Activated CD4-positive, CD25-positive, alpha-beta regulatory T cell treated with anti-CD3 and anti-CD28 coated beads, Interleukin-2, amount 50 U/mL, for 72 hours (primary cell): ENCODE data around the gene PSEN2.
A peak's percentile ranks its signal among the peaks of the same experiment; 100 is the strongest.
"Not testable (repeated sequence)": the region's sequence is repeated elsewhere in the genome, so short reads cannot be mapped to it uniquely, and the experiment has no call there.

ENCODE experiments used
- DNase-seq: peaks from one replicate; pipeline ENCODE4 v3.0.0; 2021

PSEN2 gene

DNA sequence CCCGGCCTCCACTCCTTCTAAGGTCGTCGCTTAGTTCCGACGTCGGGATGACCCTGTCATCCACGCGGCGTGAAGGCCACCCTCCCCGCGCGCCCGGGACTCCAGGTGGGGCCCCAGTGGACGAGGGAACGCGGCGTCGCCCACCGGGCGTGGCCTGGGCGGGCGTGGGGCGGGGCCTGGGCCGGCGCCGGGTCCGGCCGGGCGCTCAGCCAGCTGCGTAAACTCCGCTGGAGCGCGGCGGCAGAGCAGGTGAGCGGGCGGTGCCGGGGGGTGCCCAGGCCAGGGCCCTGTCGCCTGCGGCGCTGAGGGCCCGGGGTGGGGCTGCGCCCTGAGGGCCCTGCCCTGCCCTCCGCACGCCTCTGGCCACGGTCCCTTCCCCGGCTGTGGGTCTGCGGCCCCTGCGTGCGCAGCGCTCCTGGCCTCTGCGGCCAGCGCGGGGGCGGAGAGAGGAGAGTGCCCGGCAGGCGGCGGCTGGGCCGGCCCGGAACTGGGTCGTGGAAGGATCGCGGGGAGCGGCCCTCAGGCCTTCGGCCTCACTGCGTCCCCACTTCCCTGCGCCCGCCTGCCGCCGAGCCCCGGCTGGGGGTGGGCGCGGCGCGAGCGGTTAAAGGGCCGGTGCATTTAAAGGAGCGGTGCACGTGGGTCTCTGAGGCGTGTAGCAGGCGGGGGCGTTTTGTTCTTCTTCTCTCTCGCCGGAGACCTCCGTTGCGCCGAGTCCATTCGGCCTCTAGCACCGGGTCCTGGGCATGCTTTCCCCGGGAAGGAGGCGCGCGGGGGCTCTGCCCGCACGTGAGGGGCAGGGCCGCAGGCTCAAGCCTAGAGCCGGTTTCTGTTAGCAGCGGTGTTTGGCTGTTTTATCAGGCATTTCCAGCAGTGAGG lies at the start of gene PSEN2:
Gene PSEN2 (plus strand): TSS at position 216 of the 879 bp plus-strand sequence. CDS start 11,292 bp downstream, outside the sequence.
- DNase-seq, result peak; percentile 79

DNA sequence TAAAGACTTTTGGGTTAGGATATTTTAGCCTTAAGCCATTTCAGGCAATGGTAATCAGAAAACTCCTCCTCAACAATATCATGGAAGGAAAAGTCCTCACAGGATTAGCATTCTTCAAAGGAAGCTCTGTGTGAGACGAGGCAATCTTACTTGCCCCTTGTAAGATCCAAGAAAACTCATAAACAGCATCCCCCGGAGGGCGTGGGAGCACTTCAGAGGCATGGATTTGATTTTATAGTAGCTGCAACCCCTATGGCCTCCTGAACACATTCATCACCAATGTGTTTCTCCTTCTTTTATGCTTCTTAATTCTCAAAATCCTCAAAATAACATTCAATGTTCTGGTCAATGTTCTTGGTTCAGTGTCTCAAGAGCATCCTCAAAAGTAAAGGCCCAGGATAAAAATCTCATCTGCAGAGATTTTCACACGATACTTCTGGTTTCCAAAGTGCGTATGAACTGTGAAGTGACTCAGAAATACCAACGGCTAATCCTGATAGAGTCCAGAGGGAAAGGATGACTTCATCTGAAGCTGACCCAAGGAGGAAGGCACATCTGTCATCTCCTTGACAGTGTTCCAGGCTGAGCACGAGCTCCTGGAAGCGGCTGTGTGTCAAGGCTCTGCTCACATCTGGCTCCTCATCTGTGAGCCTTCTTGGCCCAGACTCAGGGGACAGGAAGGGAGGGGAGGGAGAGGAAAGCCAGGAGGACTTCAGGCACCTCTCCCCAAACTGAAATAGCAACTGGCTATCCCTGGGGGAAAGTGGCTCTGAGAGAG lies 49.3 kb upstream of the PSEN2 start:
- no peak for DNase-seq

DNA sequence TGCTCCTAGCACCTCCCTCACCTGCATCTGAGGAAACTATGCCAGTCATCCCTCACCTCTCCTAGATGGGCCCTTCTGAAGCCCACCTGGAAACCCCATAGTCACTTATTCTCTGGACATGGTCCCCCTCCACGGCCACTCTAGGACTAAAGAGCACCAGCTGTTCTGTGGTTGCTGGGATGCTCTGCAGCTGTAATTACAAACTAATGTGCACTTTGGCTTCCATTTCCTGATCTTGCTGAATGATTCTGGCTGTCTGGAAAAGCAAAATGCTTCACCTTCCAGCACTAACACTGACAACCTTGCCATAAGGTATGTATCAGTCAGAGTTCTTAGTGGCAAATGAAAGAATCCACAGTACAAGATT lies 48.7 kb upstream of the PSEN2 start:
- no peak for DNase-seq

DNA sequence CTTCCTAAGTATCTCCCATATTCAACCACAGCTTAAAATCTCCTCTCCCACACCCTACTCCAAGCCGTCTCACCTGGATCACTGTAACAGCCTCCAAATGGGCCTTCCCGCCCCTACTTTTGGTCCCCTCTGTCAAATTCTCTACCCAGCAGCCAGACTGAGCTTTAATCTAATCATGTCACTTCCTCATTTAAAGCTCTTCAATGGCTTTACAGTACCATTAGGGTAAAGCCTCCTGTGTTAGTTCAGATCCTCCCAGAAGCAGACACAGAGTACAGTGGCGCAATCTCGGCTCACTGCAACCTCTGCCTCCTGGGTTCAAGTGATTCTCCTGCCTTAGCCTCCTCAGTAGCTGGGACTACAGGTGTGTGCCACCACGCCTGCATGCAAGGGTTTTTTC lies 46.8 kb upstream of the PSEN2 start:
- DNase-seq, result no peak

DNA sequence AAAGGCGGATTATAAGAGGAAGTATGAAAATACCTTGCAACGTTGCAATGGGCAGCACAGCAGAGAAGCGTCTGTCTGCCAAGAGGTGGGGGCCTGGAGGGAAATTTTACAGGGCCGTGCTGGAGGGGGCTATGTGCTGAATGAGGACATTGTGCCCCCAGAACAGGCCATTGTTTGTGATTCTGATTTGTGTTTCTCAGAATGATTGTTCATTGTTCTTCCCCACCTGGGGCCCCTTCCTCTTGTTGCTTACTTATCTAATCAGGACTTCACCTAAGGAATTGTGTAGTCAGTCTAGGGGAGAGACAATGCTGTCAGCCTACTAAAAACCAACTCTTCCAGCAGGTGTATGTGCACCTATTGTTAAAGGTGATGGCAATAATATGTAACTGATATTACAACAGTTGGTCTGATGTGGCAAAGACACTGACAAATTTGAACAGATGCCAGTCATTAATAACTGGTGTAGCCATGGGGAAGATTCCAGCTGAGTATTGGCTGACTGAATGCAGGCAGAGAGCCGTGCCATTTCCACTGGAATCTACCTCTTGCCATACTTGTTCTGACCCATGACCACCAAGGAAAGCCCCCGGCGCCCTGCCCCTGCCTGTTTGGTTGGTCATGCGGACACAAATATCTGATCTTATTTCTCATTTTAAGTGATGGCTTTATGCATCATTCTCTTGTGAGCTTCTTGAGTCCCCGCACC lies 45.2 kb upstream of the PSEN2 start:
- DNase-seq, result no peak

DNA sequence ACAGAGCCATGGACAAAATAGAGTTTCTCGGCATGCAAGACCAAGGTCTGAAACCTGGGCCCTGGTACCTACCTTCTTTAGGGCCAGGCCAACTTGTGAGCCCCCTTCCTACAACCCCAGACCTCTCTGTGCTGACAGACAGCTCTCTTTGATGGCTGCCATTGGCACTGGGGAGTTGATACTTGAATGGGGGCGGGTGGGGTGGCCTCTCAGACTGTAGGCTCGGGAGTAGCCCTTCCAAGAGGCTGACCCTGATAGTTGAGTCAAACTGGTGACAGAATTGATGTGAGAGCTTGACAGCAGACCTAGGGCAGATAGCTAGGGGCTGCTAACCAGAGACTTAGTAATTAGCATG lies 44.7 kb upstream of the PSEN2 start:
- DNase-seq, result no peak

DNA sequence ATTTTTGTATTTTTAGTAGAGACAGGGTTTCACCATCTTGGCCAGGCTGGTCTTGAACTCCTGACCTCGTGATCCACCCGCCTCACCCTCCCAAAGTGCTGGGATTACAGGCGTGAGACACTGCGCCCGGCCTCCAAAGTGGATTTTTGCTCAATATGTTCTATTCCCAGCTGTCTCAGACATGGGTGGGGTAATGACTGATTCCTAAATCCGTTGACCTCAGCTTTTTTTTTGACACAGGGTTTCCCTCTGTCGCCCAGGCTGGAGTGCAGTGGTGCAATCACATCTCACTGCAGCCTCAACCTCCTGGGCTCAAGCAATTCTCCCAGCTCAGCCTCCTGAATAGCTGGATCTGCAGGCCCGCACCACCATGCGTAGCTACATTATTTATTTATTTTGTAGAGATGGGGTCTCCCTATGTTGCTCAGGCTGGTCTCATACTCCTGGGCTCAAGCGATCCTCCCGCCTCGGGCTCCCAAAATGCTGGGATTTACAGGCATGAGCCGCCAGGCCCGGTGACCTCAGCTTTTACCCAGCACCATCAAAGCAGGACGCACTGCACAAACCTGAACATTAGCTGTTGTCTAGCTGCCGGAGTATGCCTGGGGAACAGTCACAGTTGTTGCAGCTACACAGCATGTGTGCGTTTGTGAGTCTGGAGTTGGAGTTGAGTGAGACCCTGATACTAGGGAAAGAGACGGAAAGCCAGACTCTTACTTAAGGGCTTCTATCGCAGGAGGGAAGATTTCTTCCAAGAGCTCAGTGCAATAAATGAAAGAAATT lies 43.7 kb upstream of the PSEN2 start:
- no peak for DNase-seq

DNA sequence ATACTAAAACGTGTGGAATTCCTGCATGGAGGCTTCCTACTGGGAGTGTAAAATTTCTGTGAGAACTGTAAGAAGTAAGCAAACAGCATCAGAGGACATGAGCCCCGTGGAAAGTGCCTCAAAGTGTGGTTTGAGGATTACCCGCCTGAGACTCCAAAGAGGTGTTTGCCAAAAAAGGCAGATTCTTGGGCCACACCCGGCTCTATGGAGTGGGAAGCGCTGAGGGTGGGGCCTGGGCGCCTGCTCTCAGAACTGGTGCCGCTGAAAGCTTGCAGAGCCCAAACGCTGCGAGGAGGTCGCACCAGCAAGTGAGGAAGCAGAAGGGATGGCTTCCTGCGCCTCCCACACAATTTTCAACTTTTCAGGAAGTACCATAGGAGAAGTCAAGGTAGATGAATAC lies 43.0 kb upstream of the PSEN2 start:
- peak; percentile 44 for DNase-seq

DNA sequence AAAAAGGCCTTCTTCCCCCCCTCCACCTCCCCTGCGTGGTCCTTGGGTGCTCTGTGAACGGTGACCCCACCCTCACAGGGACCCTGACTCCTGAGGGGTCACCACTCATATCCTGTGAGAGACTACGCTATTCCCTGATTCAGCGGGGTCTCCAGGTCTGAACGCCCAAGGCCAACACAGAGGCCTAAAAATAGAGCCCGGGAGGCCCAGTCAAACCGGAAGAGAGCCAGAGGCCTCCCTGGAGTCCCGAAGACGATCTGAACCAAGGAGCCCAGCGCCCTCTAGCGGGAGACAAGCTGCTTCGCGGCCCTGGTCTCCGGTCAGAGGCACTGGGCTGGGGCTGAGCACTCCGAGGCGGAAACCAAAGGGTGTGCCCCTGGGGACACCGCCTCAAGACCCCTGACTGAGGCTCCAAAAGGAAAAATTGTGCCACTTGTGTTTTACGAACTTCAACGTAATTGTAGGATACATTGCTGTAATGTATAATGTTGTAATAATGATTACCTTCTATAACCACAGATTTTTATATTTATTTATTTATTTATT lies 42.4 kb upstream of the PSEN2 start:
- peak; percentile 98 for DNase-seq

DNA sequence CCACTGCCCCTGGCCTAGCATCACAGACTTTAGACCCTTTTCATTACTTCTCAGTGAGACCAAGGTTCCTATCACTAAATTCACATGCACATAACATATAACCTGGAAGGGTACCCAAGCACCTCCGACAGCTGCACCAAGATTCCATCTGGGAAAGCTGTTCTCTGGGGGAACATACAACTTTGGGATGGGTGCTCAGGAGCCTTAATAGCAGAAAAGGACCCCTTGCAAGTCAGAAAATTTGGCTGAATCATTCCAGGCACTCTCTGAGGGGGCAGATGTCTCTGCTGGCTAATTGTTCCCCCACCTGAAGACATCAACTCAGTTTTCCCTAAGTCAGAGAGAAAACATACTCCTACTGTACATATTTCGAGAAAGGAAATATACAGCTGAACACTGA lies 41.3 kb upstream of the PSEN2 start:
- DNase-seq, result no peak

DNA sequence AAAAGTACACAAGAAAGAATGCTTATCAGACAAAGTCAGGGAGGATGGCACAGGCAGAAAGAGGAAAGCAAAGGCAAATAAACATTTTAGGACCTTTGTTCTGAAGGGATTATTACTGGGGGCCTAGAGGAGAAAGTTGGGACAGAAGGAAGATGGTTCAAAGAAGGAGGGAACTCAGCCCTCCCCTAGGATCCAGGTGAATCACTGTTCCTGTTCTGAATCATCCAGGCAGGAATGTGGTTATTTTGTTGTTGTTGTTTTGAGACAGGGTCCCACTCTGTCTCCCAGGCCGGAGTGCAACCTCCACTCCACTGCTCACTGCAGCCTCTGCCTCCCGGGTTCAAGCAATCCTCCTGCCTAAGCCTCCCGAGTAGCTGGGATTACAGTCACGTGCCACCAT lies 38.5 kb upstream of the PSEN2 start:
- DNase-seq, result no peak

DNA sequence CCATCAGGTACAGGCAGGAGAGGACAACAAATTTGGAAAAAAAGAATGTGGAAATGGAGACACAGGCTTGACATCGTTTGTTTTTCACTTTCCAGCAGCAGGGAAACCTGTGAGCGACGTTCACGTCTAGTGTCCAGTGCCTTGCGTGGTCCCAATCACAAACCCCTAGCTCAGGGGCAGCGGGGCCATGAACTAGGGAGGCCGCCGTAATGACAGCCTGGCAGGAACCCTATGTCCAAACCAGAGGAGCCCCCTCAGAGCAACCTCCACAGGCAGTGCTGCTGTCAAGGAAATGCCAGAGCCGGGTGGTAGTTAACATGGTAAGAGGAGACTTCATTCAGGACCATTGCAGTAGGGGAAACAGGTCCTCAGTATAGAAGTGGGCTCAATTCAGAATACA lies 37.8 kb upstream of the PSEN2 start:
- no peak for DNase-seq

DNA sequence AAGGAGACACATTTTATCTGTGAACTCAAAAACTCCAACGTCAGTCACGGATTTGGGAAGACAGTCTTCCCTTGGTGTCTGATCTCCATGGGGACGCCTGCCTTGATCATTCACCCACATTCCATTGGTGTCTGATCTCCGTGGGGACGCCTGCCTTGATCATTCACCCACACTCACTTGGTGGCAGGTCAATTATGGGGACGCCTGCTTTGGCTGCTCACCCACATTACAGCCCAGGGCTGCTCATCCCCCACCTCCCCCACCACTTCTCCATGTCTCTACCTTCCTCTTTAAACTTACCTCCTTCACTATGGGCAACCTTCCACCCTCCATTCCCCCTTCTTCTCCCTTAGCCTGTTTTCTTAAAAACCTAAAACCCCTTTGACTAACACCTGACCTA lies 36.2 kb upstream of the PSEN2 start:
- DNase-seq, result not testable (repeated sequence)

DNA sequence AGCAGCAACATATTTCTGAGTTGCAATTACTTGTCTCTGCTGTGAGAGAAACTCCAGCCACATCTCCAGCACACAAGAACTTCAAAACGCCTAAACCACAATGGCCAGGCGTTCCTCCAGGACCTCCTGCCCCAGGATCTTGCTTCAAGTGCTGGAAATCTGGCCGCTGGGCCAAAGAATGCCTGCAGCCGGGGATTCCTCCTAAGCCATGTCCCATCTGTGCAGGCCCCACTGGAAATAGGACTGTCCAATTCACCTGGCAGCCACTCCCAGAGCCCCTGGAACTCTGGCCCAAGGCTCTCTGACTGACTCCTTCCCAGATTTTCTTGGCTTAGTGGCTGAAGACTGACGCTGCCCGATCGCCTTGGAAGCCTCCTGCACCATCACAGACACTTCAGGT lies 35.0 kb upstream of the PSEN2 start:
- DNase-seq, result not testable (repeated sequence)

DNA sequence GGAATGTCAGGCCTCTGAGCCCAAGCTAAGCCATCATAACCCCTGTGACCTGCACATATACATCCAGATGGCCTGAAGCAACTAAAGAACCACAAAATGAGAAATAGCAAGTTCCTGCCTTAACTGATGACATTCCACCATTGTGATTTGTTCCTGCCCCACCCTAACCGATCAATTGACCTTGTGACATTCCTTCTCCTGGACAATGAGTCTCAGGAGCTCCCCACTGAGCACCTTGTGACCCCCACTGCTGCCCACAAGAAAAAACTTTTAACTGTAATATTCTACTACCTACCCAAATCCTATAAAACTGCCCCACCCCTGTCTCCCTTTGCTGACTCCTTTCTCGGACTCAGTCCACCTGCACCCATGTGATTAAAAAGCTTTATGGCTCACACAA lies 32.5 kb upstream of the PSEN2 start:
- DNase-seq, result not testable (repeated sequence)

DNA sequence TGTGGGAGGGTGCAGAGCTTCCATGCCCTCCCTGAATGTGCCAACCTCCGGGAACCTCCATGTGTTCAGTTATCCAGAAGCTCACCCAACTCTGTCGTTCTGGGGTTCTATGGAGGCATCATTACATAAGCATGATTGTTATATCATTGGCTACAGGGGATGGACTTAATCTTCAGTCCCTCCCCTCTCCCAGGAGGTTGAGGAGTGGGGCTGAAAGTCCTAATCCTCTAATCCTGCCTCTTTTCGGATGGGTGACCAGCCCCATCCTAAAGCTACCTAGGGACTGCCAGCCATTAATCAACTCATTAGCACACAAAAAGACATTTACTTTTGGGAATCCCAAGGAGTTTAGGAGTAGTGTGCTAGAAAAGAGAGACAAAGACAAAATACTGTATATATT lies 32.0 kb upstream of the PSEN2 start:
- no peak for DNase-seq

DNA sequence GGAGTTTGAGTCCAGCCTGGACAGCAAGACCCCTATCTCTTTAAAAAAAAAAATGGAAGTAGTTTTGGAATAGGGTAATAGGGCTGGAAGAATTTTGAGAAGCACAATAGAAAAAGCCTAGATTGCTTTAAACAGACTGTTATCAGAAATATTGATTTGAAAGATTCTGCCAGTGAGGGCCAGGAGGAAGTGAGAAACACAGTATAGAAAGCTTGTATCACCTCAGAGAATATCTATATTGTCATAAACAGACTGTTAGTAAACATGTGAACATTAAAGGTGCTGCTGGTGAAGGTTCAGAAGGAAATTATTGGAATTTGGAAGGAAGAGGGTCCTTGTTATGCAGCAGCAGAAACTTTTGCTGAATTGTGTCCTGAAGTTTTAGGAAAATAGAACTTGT lies 24.8 kb upstream of the PSEN2 start:
- no peak for DNase-seq

DNA sequence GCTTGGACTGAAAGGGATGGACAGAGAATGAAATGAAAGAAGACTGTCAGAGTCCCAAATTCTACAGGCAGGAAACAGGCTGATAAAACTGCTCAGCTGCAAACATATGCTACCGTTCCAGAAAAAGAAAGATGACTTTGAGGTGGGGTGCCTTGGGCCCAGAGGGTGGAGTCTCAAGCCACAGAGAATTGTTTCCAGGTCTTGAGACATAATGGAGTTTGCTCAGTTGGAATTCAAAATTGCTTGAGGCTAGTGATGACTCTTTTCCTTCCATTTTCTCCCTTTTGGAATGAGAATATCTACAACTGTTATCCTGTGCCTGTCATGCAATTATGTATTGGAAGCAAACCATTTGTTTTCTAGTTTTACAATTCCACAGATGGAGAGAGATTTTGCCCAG lies 23.6 kb upstream of the PSEN2 start:
- DNase-seq, result no peak

DNA sequence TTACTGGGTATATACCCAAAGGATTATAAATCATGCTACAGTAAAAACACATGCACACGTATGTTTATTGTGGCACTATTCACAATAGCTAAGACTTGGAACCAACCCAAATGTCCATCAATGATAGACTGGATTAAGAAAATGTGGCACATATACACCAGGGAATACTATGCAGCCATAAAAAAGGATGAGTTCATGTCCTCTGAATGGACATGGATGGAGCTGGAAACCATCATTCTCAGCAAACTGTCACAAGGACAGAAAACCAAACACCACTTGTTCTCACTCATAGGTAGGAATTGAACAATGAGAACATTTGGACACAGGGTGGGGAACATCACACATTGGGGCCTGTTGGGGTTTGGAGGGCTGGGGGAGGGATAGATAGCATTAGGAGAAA lies 15.9 kb upstream of the PSEN2 start:
- DNase-seq, result not testable (repeated sequence)

DNA sequence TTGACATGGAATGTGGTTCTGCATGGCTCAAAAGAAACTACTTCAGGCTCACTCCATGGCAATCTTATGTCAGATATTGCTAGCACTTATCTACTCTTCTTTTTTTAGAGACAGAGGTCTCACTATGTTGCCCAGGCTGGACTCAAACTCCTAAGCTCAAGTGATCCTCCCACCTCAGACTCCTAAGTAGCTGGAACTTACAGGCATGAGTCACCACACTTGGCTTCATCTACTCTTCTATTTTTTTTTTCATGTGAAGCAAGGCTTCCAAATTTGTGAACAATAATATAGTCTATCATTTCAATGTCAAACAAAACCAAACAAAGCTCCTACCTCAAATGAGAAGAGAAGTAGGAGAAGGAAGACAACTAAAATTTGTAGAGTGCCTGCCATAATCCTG lies 7.5 kb upstream of the PSEN2 start:
- no peak for DNase-seq

DNA sequence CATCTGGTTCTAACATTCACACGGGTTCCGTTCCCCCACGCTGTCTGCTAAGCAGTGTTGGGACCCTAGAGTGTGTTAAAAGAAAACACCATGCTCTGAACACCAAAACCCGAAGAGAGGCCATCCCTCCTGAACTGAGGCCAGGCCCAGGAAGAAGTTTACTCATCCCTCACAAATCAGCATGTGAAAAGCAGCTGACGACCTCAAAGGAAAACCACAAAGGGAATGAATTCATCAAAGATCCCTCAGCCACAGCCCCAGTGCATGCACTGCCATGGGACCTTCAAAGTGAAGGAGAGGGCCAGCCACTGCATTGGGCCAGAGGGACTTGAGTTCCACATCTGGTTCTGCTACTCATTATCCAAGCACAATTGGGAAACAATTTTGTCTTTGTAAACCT lies 7.0 kb upstream of the PSEN2 start:
- no peak for DNase-seq

DNA sequence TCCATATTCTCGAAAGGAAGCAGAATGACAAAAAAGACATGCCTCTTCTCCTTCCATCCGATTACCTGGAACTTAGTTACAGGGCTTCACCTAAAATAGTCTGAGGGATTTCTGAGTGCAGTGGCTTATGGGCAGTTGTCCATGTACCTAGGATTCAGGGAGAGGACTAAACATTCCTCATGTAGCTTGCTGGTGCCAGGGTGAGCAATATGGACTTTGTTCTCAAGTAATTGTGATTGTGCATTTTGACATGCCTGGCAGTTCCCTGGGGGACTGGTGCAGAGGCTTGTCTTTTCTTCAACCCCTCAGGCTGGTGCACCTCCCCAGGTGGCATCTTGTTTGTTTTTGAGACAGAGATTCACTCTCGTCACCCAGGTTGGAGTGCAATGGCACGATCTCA lies 6.1 kb upstream of the PSEN2 start:
- DNase-seq, result no peak

DNA sequence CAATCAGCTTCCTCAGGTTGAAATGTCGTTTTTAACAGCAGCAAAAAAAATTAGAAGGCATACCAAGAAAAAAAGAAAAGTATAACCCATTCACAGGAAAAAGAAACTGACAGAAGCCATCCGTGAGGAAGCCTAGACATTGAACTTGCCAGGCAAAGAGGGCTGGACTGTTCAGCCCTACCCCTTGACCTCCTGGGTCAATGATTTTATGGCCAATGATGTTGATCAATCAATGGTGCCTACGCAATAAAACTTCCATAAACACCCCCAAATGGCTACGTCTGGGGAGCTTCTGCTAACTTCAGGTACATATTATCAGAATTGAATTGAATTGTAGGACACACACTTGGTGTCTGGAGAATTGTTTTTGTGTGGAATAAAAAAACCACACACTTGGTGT lies 4.8 kb upstream of the PSEN2 start:
- no peak for DNase-seq
